Measurements from ENCODE around the gene TMPRSS11E. TPM values are rescaled to one million over a fixed set of nuclear protein-coding genes. Genes with fewer than 3 reads are reported as not detected.

TMPRSS11E gene
- total and polyA plus RNA-seq, 10 donors: 0.03 to 0.60 (median 0.21) TPM; not detected in 4

GRCh38 chr4:68451246-68452211 is 4.3 kb downstream of the TMPRSS11E start:
- Histone ChIP-seq H3K4me1 (no peaks in the 10 kb centered on the region), H3K9me3 (no peaks in the 10 kb centered on the region), H3K27me3 (replicated peaks in 1 of 7) (no peaks in the 10 kb centered on the region), H3K4me3 (no peak overlapping the region), H3K27ac (no peak overlapping the region), H3K36me3 (no peaks in the 10 kb centered on the region)
- TF ChIP-seq POLR2A (IDR thresholded peaks at IDR 0.05) (no peak), POLR2AphosphoS5 (IDR thresholded peaks at IDR 0.05) (no peak), CTCF (IDR thresholded peaks at IDR 0.05 in 8 of 11, conservative IDR thresholded peaks at IDR 0.05 in 3 of 11) (no peak)
- intact Hi-C loops (cut with DNase I; ENCODE audit: low total_unique reads): no loop called here
- no peak for DNase-seq

- DNase-seq: no peak
- TF ChIP-seq POLR2A (IDR thresholded peaks at IDR 0.05) (no peak), POLR2AphosphoS5 (IDR thresholded peaks at IDR 0.05) (no peak), CTCF (IDR thresholded peaks at IDR 0.05 in 8 of 11, conservative IDR thresholded peaks at IDR 0.05 in 3 of 11) (no peak)
- no peak overlapping the region for H3K27ac ChIP-seq
- no peaks in the 10 kb centered on the region for H3K36me3 ChIP-seq
- H3K9me3 ChIP-seq: no peaks in the 10 kb centered on the region
- WGBS, 5 donors: 52 to 76% (median 64%) methylated on average over 7 of the region's 7 CpGs
- H3K4me1 ChIP-seq: no peaks in the 10 kb centered on the region
- H3K27me3 ChIP-seq (replicated peaks in 1 of 7): no peaks in the 10 kb centered on the region
- intact Hi-C loops (cut with DNase I; ENCODE audit: low total_unique reads): no loop called here
- no peak overlapping the region for H3K4me3 ChIP-seq
Measured at GRCh38 chr4:68460085-68460484, 12.8 kb downstream of the TMPRSS11E start.

GRCh38 chr4:68461790-68462189 is 14.5 kb downstream of the TMPRSS11E start:
- H3K27me3 ChIP-seq (replicated peaks in 1 of 7): no peaks in the 10 kb centered on the region
- no peaks in the 10 kb centered on the region for H3K36me3 ChIP-seq
- H3K9me3 ChIP-seq: no peaks in the 10 kb centered on the region
- intact Hi-C loops (cut with DNase I; ENCODE audit: low total_unique reads): no loop called here
- TF ChIP-seq POLR2AphosphoS5 (IDR thresholded peaks at IDR 0.05): no peak
- no peak for TF ChIP-seq CTCF (IDR thresholded peaks at IDR 0.05 in 8 of 11, conservative IDR thresholded peaks at IDR 0.05 in 3 of 11)
- no peaks in the 10 kb centered on the region for H3K4me1 ChIP-seq
- no peak overlapping the region for H3K4me3 ChIP-seq
- whole genome bisulfite sequencing, 5 donors: 85 to 95% (median 91%) methylated on average over 3 of the region's 3 CpGs
- DNase-seq: no peak
- no peak overlapping the region for H3K27ac ChIP-seq

GRCh38 chr4:68462691-68463090 is 15.4 kb downstream of the TMPRSS11E start:
- WGBS, 5 donors: 88 to 93% (median 92%) methylated on average over 2 of the region's 2 CpGs
- no peaks in the 10 kb centered on the region for H3K27me3 ChIP-seq (replicated peaks in 1 of 7)
- no peaks in the 10 kb centered on the region for H3K36me3 ChIP-seq
- no peak for DNase-seq
- H3K4me3 ChIP-seq: no peak overlapping the region
- intact Hi-C loops (cut with DNase I; ENCODE audit: low total_unique reads): no loop called here
- TF ChIP-seq POLR2A (IDR thresholded peaks at IDR 0.05): no peak
- no peak for TF ChIP-seq CTCF (IDR thresholded peaks at IDR 0.05 in 8 of 11, conservative IDR thresholded peaks at IDR 0.05 in 3 of 11)
- TF ChIP-seq POLR2AphosphoS5 (IDR thresholded peaks at IDR 0.05): no peak
- H3K27ac ChIP-seq: no peak overlapping the region
- H3K9me3 ChIP-seq: no peaks in the 10 kb centered on the region
- H3K4me1 ChIP-seq: no peaks in the 10 kb centered on the region
